Left lung (tissue), 10 donors: ENCODE data around the gene ABCB11. TPM values are rescaled to one million over a fixed set of nuclear protein-coding genes. Genes with fewer than 3 reads are reported as not detected.

Source experiments
- ATAC-seq: fragments of 200-7000 bp; cut with Tn5 transposase; one replicate; pipeline ENCODE4 v1.9.1; 2020; ENCODE audit warnings: moderate library complexity
- DNase-seq, 4 donors: peaks; one replicate each; pipeline ENCODE4 v3.0.0-alpha.2; 2013 to 2020
- H3K27ac ChIP-seq, 2 donors: fragments of 200-600 bp; sonication (generic) in 1 of 2; one replicate each; pipeline versions ENCODE4 v1.5.0 to v1.8.0; 2020 to 2021
- H3K27me3 ChIP-seq, 2 donors: fragments of 200-600 bp; sonication (generic) in 1 of 2; one replicate each; pipeline versions ENCODE4 v1.5.0 to v1.8.0; 2020 to 2021
- H3K36me3 ChIP-seq, 2 donors: fragments of 200-600 bp; sonication (generic) in 1 of 2; one replicate each; pipeline versions ENCODE4 v1.5.0 to v1.8.0; 2020 to 2021
- H3K4me1 ChIP-seq, 2 donors: fragments of 200-600 bp; one replicate each; pipeline ENCODE4 v1.8.0; 2021
- H3K4me3 ChIP-seq, 2 donors: fragments of 200-600 bp; sonication (generic) in 1 of 2; one replicate each; pipeline versions ENCODE4 v1.5.0 to v1.8.0; 2020 to 2021; ENCODE audit warnings: mild to moderate bottlenecking in 1 of 2
- H3K9me3 ChIP-seq, 2 donors: fragments of 200-600 bp; sonication (generic) in 1 of 2; one replicate each; pipeline versions ENCODE4 v1.5.0 to v1.8.0; 2020 to 2021
- CTCF ChIP-seq, 2 donors: fragments of 200-600 bp; sonication (generic) in 1 of 2; IDR thresholded peaks; one replicate each; pipeline versions ENCODE4 v1.5.0 to v1.8.0; 2021; ENCODE audit warnings: antibody characterized with exemption in 2 of 2
- intact Hi-C, 2 donors: fragments of 100-400 bp; cut with DNase I; formaldehyde crosslinking; loops; one replicate each; pipeline versions ENCODE4 v1.11.2 to v1.14.2; 2022
- polyA plus RNA-seq, 6 donors: library from polyadenylated mRNA; unstranded; fragments of 120-200 nt; gene quantifications; one replicate each; pipeline ENCODE4 v1.2.1, GENCODE V29; 2013; ENCODE audit not compliant: insufficient read length in 6 of 6
- total RNA-seq, 2 donors: library from RNA; stranded (reverse); fragmentation: NEBNext Ultra II Directional; extraction: Animal tissue kit (Norgen Biotek cat#: 25700); gene quantifications; one replicate each; pipeline ENCODE4 v1.2.1, GENCODE V29; 2021
- donor health status: DM: no; HTN: yes; CAD: no.
- donor health status: DM: no; HTN: no; CAD: no.

ABCB11 gene
- total and polyA plus RNA-seq, 8 donors: 0.02 to 0.23 (median 0.08) TPM; not detected in 1

GRCh38 chr2:168945508-168945907, 85.6 kb downstream of the ABCB11 start:
- ATAC-seq: no peak
- TF ChIP-seq CTCF (IDR thresholded peaks at IDR 0.05): no peak

GRCh38 chr2:168944065-168944464, 87.1 kb downstream of the ABCB11 start:
- no peak for DNase-seq
- no peaks in the 10 kb centered on the region for H3K4me1 ChIP-seq
- no peaks in the 10 kb centered on the region for H3K9me3 ChIP-seq
- no peaks in the 10 kb centered on the region for H3K27me3 ChIP-seq
- H3K36me3 ChIP-seq: no peaks in the 10 kb centered on the region
- H3K27ac ChIP-seq: no peak overlapping the region
- no peak for ATAC-seq
- no peak overlapping the region for H3K4me3 ChIP-seq
- TF ChIP-seq CTCF (IDR thresholded peaks at IDR 0.05): no peak
- intact Hi-C loops: no loop called here

More at GRCh38 chr2:168945508-168945907, 85.6 kb downstream of the ABCB11 start:
- no peaks in the 10 kb centered on the region for H3K27me3 ChIP-seq
- no peaks in the 10 kb centered on the region for H3K9me3 ChIP-seq
- no peaks in the 10 kb centered on the region for H3K4me1 ChIP-seq
- H3K36me3 ChIP-seq: no peaks in the 10 kb centered on the region
- no peak for DNase-seq
- intact Hi-C loops: no loop called here
- H3K27ac ChIP-seq: no peak overlapping the region
- no peak overlapping the region for H3K4me3 ChIP-seq

GRCh38 chr2:168941297-168941696, 89.8 kb downstream of the ABCB11 start:
- no peak for TF ChIP-seq CTCF (IDR thresholded peaks at IDR 0.05)
- Histone ChIP-seq H3K4me3 (no peak overlapping the region), H3K27me3 (no peaks in the 10 kb centered on the region), H3K9me3 (no peaks in the 10 kb centered on the region), H3K4me1 (no peaks in the 10 kb centered on the region), H3K27ac (no peak overlapping the region), H3K36me3 (no peaks in the 10 kb centered on the region)
- no peak for DNase-seq
- intact Hi-C loops: no loop called here
- ATAC-seq: no peak

- Histone ChIP-seq H3K4me3 (no peak overlapping the region), H3K4me1 (no peaks in the 10 kb centered on the region), H3K9me3 (no peaks in the 10 kb centered on the region), H3K36me3 (no peaks in the 10 kb centered on the region), H3K27me3 (no peaks in the 10 kb centered on the region), H3K27ac (no peak overlapping the region)
- no peak for DNase-seq
- no peak for TF ChIP-seq CTCF (IDR thresholded peaks at IDR 0.05)
- no peak for ATAC-seq
- intact Hi-C loops: no loop called here
Observed at GRCh38 chr2:168939918-168940317, 91.2 kb downstream of the ABCB11 start.

- Histone ChIP-seq H3K36me3 (no peaks in the 10 kb centered on the region), H3K27ac (no peak overlapping the region), H3K4me3 (no peak overlapping the region), H3K4me1 (no peaks in the 10 kb centered on the region), H3K9me3 (no peaks in the 10 kb centered on the region), H3K27me3 (no peaks in the 10 kb centered on the region)
- no peak for DNase-seq
- no peak for TF ChIP-seq CTCF (IDR thresholded peaks at IDR 0.05)
- no peak for ATAC-seq
- intact Hi-C loops: no loop called here
Observed at GRCh38 chr2:168939061-168939460, 92.1 kb downstream of the ABCB11 start.
